OCI-LY1 (cell line): Measurements from ENCODE around the gene CNTN3.

Experiments
- CTCF ChIP-seq: fragments of 200-600 bp; sonication (generic), shearing (Covaris generic); IDR thresholded peaks from 2 replicates; pipeline ENCODE4 v1.5.1; 2017; ENCODE audit warnings: mild to moderate bottlenecking, antibody characterized with exemption, low read length, moderate library complexity, mixed read lengths
- EZH2 ChIP-seq: fragments of 200-600 bp; sonication (generic), shearing (Covaris generic); IDR thresholded peaks from 2 replicates; pipeline ENCODE4 v1.8.0; 2017; ENCODE audit warnings: borderline replicate concordance, mixed run types, mild to moderate bottlenecking, antibody characterized with exemption, low read length, moderate library complexity, mixed read lengths

GRCh38 chr3:74591946-74592345, 22.5 kb downstream of the CNTN3 start:
- TF ChIP-seq CTCF (no peak), EZH2 (no peak)
